NCI-H187 (cell line): ENCODE data around the gene LHX1.

Experiments
- DNase-seq, 2 experiments: peaks; one replicate each; lab custom pipeline; 2025; lab: John Stamatoyannopoulos, UW

LHX1 gene

GRCh38 chr17:36939052-36939801 lies 2.0 kb downstream of the LHX1 start:
- no peak for DNase-seq

GRCh38 chr17:36939802-36940312 lies 2.6 kb downstream of the LHX1 start:
- no peak for DNase-seq

GRCh38 chr17:36940313-36941264 lies 3.3 kb downstream of the LHX1 start:
- no peak for DNase-seq

GRCh38 chr17:36941265-36942010 lies 4.2 kb downstream of the LHX1 start:
- no peak for DNase-seq

GRCh38 chr17:36942019-36942599 lies 4.8 kb downstream of the LHX1 start:
- no peak for DNase-seq

- DNase-seq, result no peak
Observed at GRCh38 chr17:36942631-36943125, 5.4 kb downstream of the LHX1 start.

- DNase-seq, result no peak
Observed at GRCh38 chr17:36943250-36944191, 6.2 kb downstream of the LHX1 start.

- no peak for DNase-seq
Observed at GRCh38 chr17:36944553-36944952, 7.3 kb downstream of the LHX1 start.

- DNase-seq, result no peak
Observed at GRCh38 chr17:36945140-36945539, 7.9 kb downstream of the LHX1 start.

GRCh38 chr17:36945959-36946725 lies 8.9 kb downstream of the LHX1 start:
- DNase-seq, result no peak

- no peak for DNase-seq
Observed at GRCh38 chr17:36946726-36947091, 9.4 kb downstream of the LHX1 start.

GRCh38 chr17:36947922-36948716 lies 10.8 kb downstream of the LHX1 start:
- peak in 1 of 2 experiments; percentile 76 for DNase-seq

- DNase-seq, result peak; percentile 93 to 96
Observed at GRCh38 chr17:36948717-36949460, 11.6 kb downstream of the LHX1 start, which contains the start of gene AATF. Gene AATF, plus strand, starts transcription at chr17:36948954. Its CDS starts 172 bp downstream, at chr17:36949126.

GRCh38 chr17:36949461-36949927 lies 12.2 kb downstream of the LHX1 start:
- no peak for DNase-seq

GRCh38 chr17:36950027-36950426 lies 12.8 kb downstream of the LHX1 start:
- no peak for DNase-seq

GRCh38 chr17:36951084-36951789 lies 14.0 kb downstream of the LHX1 start:
- DNase-seq, result no peak

- DNase-seq, result no peak
Observed at GRCh38 chr17:36971508-36971907, 34.2 kb downstream of the LHX1 start.
